PFSK-1 (cell line): ENCODE data around the gene AMBRA1.

Source experiments
- FOXP2 ChIP-seq: optimal IDR thresholded peaks from 2 replicates; pipeline ENCODE3; 2011; ENCODE audit warnings: borderline replicate concordance, control low read depth, inconsistent platforms; ENCODE audit not compliant: insufficient read depth; ENCODE audit errors: extremely low read length, extremely low read depth
- POLR2AphosphoS5 ChIP-seq: IDR thresholded peaks from 2 replicates; pipeline ENCODE4 v1.6.1; 2012; ENCODE audit warnings: low read depth, mild to moderate bottlenecking, control low read depth, low read length, moderate library complexity
- REST ChIP-seq, 2 experiments: IDR thresholded peaks; 2 replicates each; pipeline versions ENCODE4 v1.6.1 to v1.8.0; 2011 to 2012; ENCODE audit warnings: low read depth in 2 of 2, low read length in 2 of 2, control low read depth in 1 of 2, inconsistent platforms in 1 of 2, mild to moderate bottlenecking in 1 of 2, moderate library complexity in 1 of 2; ENCODE audit not compliant: insufficient read depth in 1 of 2
- SIN3A ChIP-seq: IDR thresholded peaks from 2 replicates; pipeline ENCODE4 v1.6.1; 2012; ENCODE audit warnings: mild to moderate bottlenecking, low read length, moderate library complexity, borderline replicate concordance; ENCODE audit not compliant: insufficient read depth
- TAF1 ChIP-seq: IDR thresholded peaks from 2 replicates; pipeline ENCODE4 v1.6.1; 2012; ENCODE audit warnings: low read length, control low read depth, borderline replicate concordance; ENCODE audit not compliant: insufficient read depth

AMBRA1 gene

DNA sequence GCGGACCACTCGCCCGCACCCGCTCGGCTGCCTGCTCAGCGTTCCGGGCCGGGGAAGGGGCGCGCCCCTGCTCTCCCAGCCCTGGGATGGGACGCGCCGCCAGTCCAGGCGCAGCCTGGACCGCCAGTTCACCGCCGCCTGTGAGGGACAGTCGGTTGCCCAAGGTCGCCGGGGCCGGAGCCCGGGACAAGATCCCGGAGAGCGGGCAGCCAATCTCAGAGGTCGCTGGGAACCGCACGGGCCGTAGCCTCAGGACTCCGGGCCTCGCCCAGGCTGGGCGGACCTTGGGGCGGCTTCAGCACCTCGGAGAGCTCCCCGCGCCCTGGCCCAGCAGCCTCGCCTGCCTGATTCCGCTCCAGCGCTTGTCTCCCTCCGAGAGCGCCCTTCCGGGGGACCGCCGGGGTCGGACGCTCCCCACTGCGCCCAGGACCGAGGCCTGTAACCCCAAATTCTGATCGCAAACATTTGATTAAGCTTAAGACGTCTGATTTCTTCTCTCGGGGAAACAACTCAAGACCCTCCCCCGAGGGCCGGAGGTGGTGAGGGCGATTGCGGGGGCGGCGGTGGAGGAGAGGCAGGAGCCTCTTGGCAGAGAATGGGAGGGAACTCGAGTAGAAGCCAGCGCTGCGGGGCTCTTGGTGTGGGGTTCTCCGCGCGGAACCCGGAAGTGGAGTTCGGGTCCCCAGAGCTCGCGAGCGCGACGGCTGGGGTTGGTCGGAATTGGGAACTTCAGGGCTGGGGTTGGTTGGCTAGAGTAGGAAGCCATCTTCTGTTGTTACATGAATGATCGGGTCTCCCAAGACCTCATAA is 201.2 kb downstream of the AMBRA1 start:
- TF ChIP-seq SIN3A, result peak; percentile 99
- TF ChIP-seq TAF1, result no peak
- no peak for TF ChIP-seq POLR2AphosphoS5
- TF ChIP-seq REST (IDR thresholded peaks at IDR 0.05; ENCODE audit: insufficient read depth in 1 of 2, low read depth in 2 of 2, low read length in 2 of 2), result peak; percentile 99
- no peak for TF ChIP-seq FOXP2

GRCh38 chr11:46391578-46392420 is 202.0 kb downstream of the AMBRA1 start, which contains the start of gene CHRM4:
CHRM4 (minus strand) TSS chr11:46391776; CDS start chr11:46386557, 5,219 bp downstream.
- TF ChIP-seq FOXP2, result no peak
- peak; percentile 68 to 73; a peak in 3 of 4 replicates for TF ChIP-seq REST (IDR thresholded peaks at IDR 0.05; ENCODE audit: insufficient read depth in 1 of 2, low read depth in 2 of 2, low read length in 2 of 2)

DNA sequence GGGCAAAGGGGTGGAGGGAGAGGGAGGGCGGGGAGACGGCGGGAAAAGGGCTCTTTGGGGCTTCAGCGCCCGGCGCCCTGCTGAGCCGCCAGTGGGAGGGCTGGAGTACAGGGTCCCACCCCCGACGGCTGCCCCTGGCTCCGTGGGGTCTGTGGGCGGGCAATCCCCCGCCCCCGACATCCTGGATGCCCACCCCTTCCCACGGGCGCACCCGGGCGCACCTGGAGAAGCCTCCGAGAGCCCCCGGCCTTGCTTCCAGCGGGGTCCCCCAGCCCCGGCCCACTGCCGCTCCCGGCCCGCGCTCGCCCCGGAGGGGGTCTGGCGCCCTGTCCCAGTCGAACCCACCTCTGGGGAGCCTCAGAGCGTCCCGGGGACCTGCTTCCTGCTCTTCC is 202.6 kb downstream of the AMBRA1 start:
- TF ChIP-seq FOXP2, result no peak
- no peak for TF ChIP-seq REST (IDR thresholded peaks at IDR 0.05; ENCODE audit: insufficient read depth in 1 of 2, low read depth in 2 of 2, low read length in 2 of 2)
- no peak for TF ChIP-seq POLR2AphosphoS5
- no peak for TF ChIP-seq SIN3A
- no peak for TF ChIP-seq TAF1

DNA sequence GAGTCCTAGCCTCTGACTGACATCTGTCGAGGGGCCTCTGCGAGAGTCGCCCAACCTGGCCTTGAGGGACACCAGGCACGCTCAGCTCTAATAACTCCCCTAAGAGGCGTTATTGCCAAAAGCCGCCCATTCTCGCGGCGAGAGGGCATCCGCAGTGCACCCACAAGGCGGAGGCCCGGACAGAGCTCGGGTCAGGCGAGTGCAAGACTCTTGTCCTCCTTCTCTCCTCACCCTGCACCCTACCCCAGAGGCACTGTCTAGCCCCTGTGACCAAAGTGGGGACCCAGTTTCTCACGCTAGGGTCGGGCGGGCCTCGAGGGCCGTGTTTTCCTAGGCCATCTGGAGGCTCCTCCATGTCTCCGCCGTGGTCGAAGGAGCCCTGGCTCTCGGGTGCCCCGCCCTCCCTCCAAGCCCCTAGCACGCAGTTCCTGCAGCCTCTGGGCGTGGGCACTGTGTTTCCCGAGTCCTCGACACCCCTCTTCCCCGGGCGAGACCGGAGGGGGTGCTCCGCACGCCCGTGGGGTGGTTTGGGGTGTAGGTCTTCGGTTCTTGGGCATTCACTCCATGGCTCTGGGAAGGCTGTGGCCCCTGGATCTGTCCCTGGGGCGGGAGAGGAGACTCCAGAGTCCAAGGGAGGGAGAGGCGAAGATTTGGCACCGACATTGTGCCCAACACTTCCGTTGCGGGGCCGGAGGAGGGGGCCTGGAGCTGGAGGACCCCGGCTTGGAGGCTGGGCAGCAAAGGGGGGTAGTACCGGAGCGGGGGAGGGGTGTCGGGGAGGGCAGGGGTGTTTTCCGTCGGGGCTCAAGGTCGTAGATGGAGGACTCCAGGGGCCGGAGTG is 203.3 kb downstream of the AMBRA1 start:
- TF ChIP-seq POLR2AphosphoS5 (no peak), FOXP2 (no peak), REST (IDR thresholded peaks at IDR 0.05; ENCODE audit: insufficient read depth in 1 of 2, low read depth in 2 of 2, low read length in 2 of 2) (no peak), TAF1 (no peak), SIN3A (no peak)
